NCI-H128 (cell line): ENCODE measurements around the gene SPRYD3.
"Not testable (repeated sequence)": the region's sequence is repeated elsewhere in the genome, so short reads cannot be mapped to it uniquely, and the experiment has no call there.

Source experiments
- DNase-seq: peaks from one replicate; lab custom pipeline; 2025; ENCODE audit not compliant: unreplicated experiment; lab: John Stamatoyannopoulos, UW

SPRYD3 gene

DNA sequence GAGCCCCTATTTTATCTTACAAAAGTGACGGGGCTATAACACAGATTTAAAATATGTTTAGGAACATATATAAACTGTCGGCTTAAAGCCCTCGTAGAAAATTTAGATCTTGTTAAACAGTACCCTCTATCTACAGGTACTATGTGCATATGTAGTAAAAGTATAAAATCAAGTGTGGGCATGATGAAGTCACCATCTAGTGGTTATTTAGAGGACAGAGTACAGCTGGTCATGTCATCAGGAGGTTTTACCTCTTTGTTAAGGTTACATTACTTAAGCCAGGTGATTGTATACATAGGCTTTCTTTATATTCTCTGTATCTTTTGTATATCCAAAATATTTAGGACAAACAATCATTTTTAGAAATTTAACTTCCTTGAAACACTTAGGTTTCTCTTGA, 47.6 kb downstream of the SPRYD3 start:
- DNase-seq: no peak

GRCh38 chr12:53027014-53027413, 52.2 kb downstream of the SPRYD3 start:
- DNase-seq: not testable (repeated sequence)

DNA sequence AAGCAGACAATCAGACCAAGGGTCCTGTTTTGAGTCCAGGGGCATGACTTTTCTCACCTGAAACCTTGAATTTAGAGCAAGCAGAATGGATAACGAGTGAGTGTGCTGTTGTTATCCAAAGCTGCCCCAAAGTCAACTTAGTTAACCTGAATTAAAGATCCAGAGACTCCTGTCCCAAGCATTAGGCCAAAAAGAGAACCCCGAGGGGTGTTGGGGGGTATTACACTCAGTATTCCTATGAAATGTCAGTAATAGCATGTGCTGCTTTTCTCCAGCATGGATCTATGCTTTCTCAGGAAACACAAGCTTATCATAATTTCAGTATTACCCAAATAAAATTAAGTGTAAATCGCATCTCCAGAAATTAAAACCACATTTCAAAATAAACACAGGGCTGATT, 53.9 kb downstream of the SPRYD3 start:
- no peak for DNase-seq

- DNase-seq: no peak
Observed at GRCh38 chr12:53014709-53015108, 64.5 kb downstream of the SPRYD3 start.
